Activated CD4-positive, alpha-beta T cell treated with anti-CD3 and anti-CD28 coated beads for 1 hour (primary cell): Measurements from ENCODE around the gene R3HDM4.
"Not testable (repeated sequence)": the region's sequence is repeated elsewhere in the genome, so short reads cannot be mapped to it uniquely, and the experiment has no call there.

Source experiments
- DNase-seq: peaks from one replicate; pipeline ENCODE4 v3.0.0-alpha.2; 2020

The R3HDM4 gene

DNA sequence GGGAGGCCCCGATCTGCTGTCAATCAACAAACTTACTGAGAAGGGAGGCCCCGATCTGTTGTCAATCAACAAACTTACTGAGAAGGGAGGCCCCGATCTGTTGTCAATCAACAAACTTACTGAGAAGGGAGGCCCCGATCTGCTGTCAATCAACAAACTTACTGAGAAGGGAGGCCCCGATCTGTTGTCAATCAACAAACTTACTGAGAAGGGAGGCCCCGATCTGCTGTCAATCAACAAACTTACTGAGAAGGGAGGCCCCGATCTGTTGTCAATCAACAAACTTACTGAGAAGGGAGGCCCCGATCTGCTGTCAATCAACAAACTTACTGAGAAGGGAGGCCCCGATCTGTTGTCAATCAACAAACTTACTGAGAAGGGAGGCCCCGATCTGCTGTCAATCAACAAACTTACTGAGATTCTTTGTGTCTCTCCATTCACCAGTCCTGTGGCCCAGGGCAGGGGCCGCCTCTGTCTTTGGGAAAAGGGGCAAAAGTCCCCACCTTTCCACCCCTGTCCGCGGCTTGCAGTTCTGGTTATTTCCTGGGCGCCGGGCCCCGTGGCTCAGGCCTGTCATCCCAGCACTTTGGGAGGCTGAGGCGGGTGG lies 59.3 kb downstream of the R3HDM4 start:
- DNase-seq: not testable (repeated sequence)

DNA sequence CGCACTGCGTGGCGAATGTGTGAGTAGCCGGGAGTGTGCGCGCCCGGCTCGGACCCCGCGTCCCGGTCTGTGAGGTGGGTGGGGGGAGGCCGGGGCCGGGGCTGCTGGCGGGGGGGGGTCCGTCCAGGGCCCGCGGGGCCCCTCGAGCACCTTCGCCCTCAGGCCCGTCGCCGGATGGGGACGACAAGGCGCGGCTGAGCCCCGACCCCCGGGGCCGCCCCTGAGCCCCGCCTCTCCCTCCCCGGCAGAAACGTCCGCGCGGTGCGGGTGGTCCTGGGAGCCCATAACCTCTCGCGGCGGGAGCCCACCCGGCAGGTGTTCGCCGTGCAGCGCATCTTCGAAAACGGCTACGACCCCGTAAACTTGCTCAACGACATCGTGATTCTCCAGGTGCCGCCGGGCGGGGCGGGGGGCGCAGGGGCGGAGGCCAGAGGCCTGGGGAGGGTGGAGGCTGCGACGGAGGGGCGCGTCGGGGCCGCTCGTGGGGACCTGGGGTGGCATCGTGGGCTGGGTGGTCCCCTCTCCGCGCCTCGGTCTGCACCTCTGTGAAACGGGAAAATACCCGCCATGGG lies 59.9 kb downstream of the R3HDM4 start:
- DNase-seq: no peak

DNA sequence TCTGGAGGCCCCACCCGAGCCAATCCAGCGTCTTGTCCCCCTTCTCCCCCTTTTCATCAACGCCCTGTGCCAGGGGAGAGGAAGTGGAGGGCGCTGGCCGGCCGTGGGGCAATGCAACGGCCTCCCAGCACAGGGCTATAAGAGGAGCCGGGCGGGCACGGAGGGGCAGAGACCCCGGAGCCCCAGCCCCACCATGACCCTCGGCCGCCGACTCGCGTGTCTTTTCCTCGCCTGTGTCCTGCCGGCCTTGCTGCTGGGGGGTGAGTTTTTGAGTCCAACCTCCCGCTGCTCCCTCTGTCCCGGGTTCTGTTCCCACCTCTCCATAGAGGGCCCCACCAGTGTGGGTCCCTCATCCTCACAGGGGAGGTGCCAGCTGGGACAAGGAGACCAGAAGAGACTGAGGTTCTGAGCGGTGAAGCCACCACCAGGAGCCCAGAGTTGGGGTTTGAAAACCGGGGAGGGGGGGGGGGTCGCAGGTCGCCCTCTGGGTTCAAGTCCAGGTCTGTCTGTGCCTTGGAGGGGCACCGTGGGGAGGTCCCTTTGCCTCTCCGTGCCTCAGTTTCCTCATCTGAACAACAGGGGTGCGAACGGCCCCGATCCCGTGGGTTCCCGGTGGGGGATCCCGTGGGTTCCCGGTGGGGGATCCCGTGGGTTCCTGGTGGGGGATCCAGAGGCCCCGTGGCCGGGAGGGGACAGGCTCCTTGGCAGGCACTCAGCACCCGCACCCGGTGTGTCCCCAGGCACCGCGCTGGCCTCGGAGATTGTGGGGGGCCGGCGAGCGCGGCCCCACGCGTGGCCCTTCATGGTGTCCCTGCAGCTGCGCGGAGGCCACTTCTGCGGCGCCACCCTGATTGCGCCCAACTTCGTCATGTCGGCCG lies 60.6 kb downstream of the R3HDM4 start, which contains the start of gene ELANE:
ELANE (plus strand) TSS at position 168 of the 878 bp plus-strand sequence; CDS start at position 194, 26 bp downstream.
- DNase-seq: no peak

DNA sequence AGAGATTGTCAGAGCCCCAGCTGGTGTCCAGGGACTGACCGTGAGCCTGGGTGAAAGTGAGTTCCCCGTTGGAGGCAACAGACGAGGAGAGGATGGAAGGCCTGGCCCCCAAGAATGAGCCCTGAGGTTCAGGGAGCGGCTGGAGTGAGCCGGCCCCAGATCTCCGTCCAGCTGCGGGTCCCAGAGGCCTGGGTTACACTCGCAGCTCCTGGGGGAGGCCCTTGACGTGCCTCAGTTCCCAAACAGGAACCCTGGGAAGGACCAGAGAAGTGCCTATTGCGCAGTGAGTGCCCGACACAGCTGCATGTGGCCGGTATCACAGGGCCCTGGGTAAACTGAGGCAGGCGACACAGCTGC lies 62.1 kb downstream of the R3HDM4 start:
- no peak for DNase-seq

DNA sequence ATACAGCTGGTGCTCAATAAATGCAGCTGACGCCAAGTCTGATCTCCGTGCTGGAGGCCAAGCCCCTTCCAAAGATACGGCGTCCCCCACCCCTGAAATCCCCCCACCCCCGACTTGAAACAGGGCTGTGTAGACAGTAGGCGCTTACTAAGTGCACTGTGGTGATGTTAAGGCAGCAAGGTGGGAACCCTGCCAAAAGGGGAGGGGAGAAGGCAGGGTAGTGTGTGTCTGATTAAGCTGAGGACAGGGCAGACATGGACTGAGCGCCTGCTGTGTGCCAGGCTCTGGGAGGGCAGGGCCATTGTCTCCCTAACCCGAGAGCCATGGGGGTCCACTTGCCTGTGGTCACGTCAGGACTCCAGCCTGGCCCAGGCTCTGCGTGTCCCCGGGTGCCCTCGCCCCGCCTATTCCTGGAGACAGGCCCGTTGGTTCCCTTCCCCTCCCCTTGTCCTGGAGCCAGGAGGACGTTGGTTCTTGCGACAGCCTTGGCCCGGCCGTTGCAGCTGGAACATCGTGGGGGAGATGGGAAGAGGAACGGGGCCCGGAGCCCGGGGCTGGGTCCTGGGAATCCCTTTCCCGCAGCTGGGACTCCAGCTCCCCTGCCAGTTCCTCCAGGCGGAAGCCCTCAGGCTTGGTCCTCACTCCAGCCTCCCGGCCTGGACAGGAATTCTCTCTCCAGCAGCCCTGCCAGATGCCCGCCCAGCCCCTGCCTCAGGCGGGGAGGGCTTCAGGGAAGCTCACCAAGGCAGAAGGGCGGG lies 62.6 kb downstream of the R3HDM4 start:
- no peak for DNase-seq

DNA sequence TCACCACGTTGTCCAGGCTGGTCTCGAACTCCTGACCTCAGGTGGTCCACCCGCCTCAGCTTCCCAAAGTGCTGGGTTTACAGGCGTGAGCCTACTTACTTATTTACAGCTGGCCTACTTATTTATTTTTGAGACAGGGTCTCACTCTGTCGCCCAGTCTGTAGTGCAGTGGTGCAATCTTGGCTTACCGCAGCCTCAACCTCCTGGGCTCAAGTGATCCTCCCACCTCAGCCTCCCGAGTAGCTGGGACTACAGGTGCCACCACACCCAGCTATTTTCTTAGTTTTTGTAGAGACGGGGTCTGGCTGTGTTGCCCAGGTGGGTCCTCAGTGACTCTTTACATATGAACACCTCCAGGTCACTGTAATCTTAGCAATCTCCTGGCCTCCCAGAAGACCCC lies 63.8 kb downstream of the R3HDM4 start:
- not testable (repeated sequence) for DNase-seq

DNA sequence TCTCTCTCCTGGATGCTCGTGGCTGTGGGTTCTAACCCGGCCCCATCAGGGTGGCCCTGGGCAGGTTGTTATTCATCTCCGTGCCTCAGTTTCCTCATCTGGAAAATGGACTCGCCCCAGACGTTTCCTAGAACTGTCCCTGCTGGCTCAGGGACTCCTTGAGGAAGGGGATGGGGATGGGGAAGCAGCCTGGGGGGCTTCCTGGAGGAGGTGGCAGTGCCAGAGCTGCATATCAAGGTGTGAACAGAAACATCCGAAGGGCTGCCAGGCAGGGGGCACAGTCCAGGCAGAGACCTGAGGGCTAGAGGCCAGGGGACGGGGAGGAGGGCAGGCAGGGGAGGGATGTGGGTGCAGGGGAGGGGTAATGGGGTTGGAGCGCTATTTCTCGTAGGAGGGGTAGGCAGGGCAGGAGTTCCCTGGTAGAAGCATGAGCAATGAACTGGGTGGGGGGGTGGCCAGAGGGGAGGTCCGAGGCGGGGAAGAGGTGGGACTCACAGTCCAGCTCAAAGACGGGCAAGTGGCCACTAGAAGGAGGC lies 64.6 kb downstream of the R3HDM4 start:
- DNase-seq: no peak
